ENCODE data around the gene PHIP.

PHIP gene

GRCh38 chr6:78967191-78967590, 110.9 kb downstream of the PHIP start:
- FAIRE-seq = no peak
- no peak for DNase-seq (ENCODE audit: insufficient read length, low spot score)
- no peak for TF ChIP-seq CTCF (IDR thresholded peaks at IDR 0.05; ENCODE audit: insufficient read depth, missing control alignments)

GRCh38 chr6:78966542-78966941, 111.5 kb downstream of the PHIP start:
- TF ChIP-seq CTCF (IDR thresholded peaks at IDR 0.05; ENCODE audit: insufficient read depth, missing control alignments) = no peak
- no peak for FAIRE-seq
- no peak for DNase-seq (ENCODE audit: insufficient read length, low spot score)

DNA sequence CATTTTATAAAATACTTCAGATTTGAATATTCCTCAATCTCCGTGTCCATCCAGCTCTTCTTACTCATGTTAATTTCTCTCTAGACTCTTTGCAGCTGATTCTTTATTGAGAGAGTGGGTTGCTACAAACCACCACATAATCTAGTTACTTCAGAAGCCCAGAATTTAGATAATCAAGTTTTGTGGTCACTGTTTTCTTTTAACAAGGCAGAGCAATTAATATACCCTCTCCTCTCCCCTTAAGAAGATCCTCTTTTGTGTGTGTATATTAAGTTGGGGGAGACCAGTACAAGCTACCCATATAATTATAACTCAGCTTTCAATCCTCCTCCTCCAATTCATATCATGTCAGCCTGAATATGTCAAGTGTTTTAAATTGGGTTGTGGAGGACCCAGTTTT, 115.6 kb downstream of the PHIP start:
- FAIRE-seq (no peak), DNase-seq (ENCODE audit: insufficient read length, low spot score) (no peak)
- TF ChIP-seq CTCF (IDR thresholded peaks at IDR 0.05; ENCODE audit: insufficient read depth, missing control alignments) = no peak

GRCh38 chr6:78954740-78955139, 123.3 kb downstream of the PHIP start:
- DNase-seq (ENCODE audit: insufficient read length, low spot score) = no peak
- FAIRE-seq = no peak
- TF ChIP-seq CTCF (IDR thresholded peaks at IDR 0.05; ENCODE audit: insufficient read depth, missing control alignments) = no peak

DNA sequence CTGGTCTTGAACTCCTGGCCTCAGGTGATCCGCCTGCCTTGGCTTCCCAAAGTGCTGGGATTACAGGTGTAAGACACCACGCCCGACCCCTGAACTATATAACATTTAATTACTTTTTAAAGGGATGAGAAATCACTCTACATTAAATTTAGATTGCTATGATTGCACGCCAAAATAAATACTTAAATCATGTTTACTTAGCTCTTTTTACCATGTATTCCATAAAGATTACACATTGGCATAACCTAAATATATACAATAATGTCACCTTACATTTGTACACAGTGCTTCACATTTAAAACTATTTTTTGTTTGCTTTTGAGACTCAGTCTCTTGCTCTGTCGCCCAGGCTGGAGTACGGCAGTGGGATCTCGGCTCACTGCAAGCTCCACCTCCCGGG, 124.3 kb downstream of the PHIP start:
- FAIRE-seq (no peak), DNase-seq (ENCODE audit: insufficient read length, low spot score) (no peak)
- no peak for TF ChIP-seq CTCF (IDR thresholded peaks at IDR 0.05; ENCODE audit: insufficient read depth, missing control alignments)

GRCh38 chr6:78952362-78952761, 125.7 kb downstream of the PHIP start:
- no peak for FAIRE-seq
- no peak for DNase-seq (ENCODE audit: insufficient read length, low spot score)
- no peak for TF ChIP-seq CTCF (IDR thresholded peaks at IDR 0.05; ENCODE audit: insufficient read depth, missing control alignments)

GRCh38 chr6:78948785-78949184, 129.3 kb downstream of the PHIP start:
- FAIRE-seq (peak; percentile 38), DNase-seq (ENCODE audit: insufficient read length, low spot score) (no peak)
- TF ChIP-seq CTCF (IDR thresholded peaks at IDR 0.05; ENCODE audit: insufficient read depth, missing control alignments) = no peak

All from D721Med (cell line).